Measurements from ENCODE around the gene CPLX4.
A peak's percentile ranks its signal among the peaks of the same experiment; 100 is the strongest.

Gene CPLX4

GRCh38 chr18:59275406-59275949 lies 43.0 kb downstream of the CPLX4 start:
- no peak for TF ChIP-seq Cebpa-rat (IDR thresholded peaks at IDR 0.05)
- H3K27me3 ChIP-seq, result peaks cover 44 to 62% (median 57%) of the 10 kb centered on the region in 11 experiments
- peaks cover 35 to 43% (median 42%) of the 10 kb centered on the region in 11 experiments for H3K9me3 ChIP-seq (replicated peaks in 1 of 11)
- no peak overlapping the region for H3K27ac ChIP-seq
- peaks cover 0 to 1% (median 0%) of the 10 kb centered on the region in 10 experiments; a peak in 1 of 20 replicates for H3K4me1 ChIP-seq
- no peak overlapping the region for H3K9ac ChIP-seq
- H3K4me2 ChIP-seq, result no peak overlapping the region
- H4K20me1 ChIP-seq, result no peaks in the 10 kb centered on the region; a peak in 1 of 22 replicates
- no peaks in the 10 kb centered on the region for H3K36me3 ChIP-seq
- H3K4me3 ChIP-seq, result no peak overlapping the region

GRCh38 chr18:59274533-59274928 lies 43.9 kb downstream of the CPLX4 start:
- no peaks in the 10 kb centered on the region; a peak in 2 of 22 replicates for H4K20me1 ChIP-seq
- peaks cover 53 to 71% (median 67%) of the 10 kb centered on the region in 11 experiments for H3K27me3 ChIP-seq
- H3K27ac ChIP-seq, result no peak overlapping the region
- H3K4me2 ChIP-seq, result no peak overlapping the region
- H3K9ac ChIP-seq, result no peak overlapping the region
- no peak for TF ChIP-seq Cebpa-rat (IDR thresholded peaks at IDR 0.05)
- H3K36me3 ChIP-seq, result no peaks in the 10 kb centered on the region
- H3K9me3 ChIP-seq (replicated peaks in 1 of 11), result peaks cover 36 to 52% (median 46%) of the 10 kb centered on the region in 11 experiments
- peaks cover 0 to 3% (median 0%) of the 10 kb centered on the region in 10 experiments; a peak in 1 of 20 replicates for H3K4me1 ChIP-seq
- no peak overlapping the region for H3K4me3 ChIP-seq

- Histone ChIP-seq H3K9ac (no peak overlapping the region), H3K27ac (no peak overlapping the region), H3K36me3 (no peaks in the 10 kb centered on the region), H3K9me3 (replicated peaks in 1 of 11) (peaks cover 42 to 58% (median 52%) of the 10 kb centered on the region in 11 experiments), H3K4me1 (peaks cover 0 to 8% (median 4%) of the 10 kb centered on the region in 10 experiments; a peak in 5 of 20 replicates), H4K20me1 (peaks cover 0 to under 1% (median 0%) of the 10 kb centered on the region in 11 experiments; a peak in 3 of 22 replicates), H3K4me3 (peak overlapping the region in 3 of 10 experiments; percentile 9 to 17 (median 15); a peak in 3 of 20 replicates), H3K27me3 (peaks cover 59 to 77% (median 72%) of the 10 kb centered on the region in 11 experiments), H3K4me2 (no peak overlapping the region)
- TF ChIP-seq Cebpa-rat (IDR thresholded peaks at IDR 0.05), result no peak
Observed at GRCh38 chr18:59273759-59274532, 44.5 kb downstream of the CPLX4 start.

- no peaks in the 10 kb centered on the region for H3K36me3 ChIP-seq
- H4K20me1 ChIP-seq, result peaks cover 0 to 5% (median 0%) of the 10 kb centered on the region in 11 experiments; a peak in 3 of 22 replicates
- H3K27me3 ChIP-seq, result peaks cover 68 to 85% (median 81%) of the 10 kb centered on the region in 11 experiments
- peaks cover 0 to 9% (median 5%) of the 10 kb centered on the region in 10 experiments; a peak in 5 of 20 replicates for H3K4me1 ChIP-seq
- TF ChIP-seq Cebpa-rat (IDR thresholded peaks at IDR 0.05), result no peak
- no peak within 1 kb of the TSS for H3K9ac ChIP-seq
- no peak within 1 kb of the TSS for H3K27ac ChIP-seq
- H3K4me3 ChIP-seq, result peak within 1 kb of the TSS in 4 of 10 experiments; percentile 9 to 31 (median 16); a peak in 3 of 20 replicates
- H3K9me3 ChIP-seq (replicated peaks in 1 of 11), result peaks cover 50 to 66% (median 60%) of the 10 kb centered on the region in 11 experiments
- no peak within 1 kb of the TSS for H3K4me2 ChIP-seq
Observed at GRCh38 chr18:59272891-59273758, 45.3 kb downstream of the CPLX4 start, which contains the start of gene RAX. Gene RAX, minus strand, starts transcription at chr18:59273454. Its CDS starts 248 bp downstream, at chr18:59273206.

- peaks cover 0 to 9% (median 5%) of the 10 kb centered on the region in 10 experiments; a peak in 5 of 20 replicates for H3K4me1 ChIP-seq
- no peak for TF ChIP-seq Cebpa-rat (IDR thresholded peaks at IDR 0.05)
- no peak overlapping the region for H3K27ac ChIP-seq
- H3K4me2 ChIP-seq, result no peak overlapping the region
- peaks cover 75 to 93% (median 88%) of the 10 kb centered on the region in 11 experiments for H3K27me3 ChIP-seq
- H3K9me3 ChIP-seq (replicated peaks in 1 of 11), result peaks cover 57 to 73% (median 68%) of the 10 kb centered on the region in 11 experiments
- peaks cover 0 to 7% (median 0%) of the 10 kb centered on the region in 11 experiments; a peak in 3 of 22 replicates for H4K20me1 ChIP-seq
- H3K4me3 ChIP-seq, result peak overlapping the region in 1 of 10 experiments; percentile 31; a peak in 2 of 20 replicates
- no peaks in the 10 kb centered on the region for H3K36me3 ChIP-seq
- H3K9ac ChIP-seq, result no peak overlapping the region
Observed at GRCh38 chr18:59272221-59272888, 46.1 kb downstream of the CPLX4 start.

GRCh38 chr18:59271606-59272220 lies 46.7 kb downstream of the CPLX4 start:
- Histone ChIP-seq H3K4me2 (no peak overlapping the region), H4K20me1 (peaks cover 0 to 7% (median 0%) of the 10 kb centered on the region in 11 experiments; a peak in 3 of 22 replicates), H3K36me3 (no peaks in the 10 kb centered on the region), H3K9ac (no peak overlapping the region), H3K4me1 (peaks cover 0 to 9% (median 5%) of the 10 kb centered on the region in 10 experiments; a peak in 5 of 20 replicates), H3K27me3 (peaks cover 82 to 99% (median 95%) of the 10 kb centered on the region in 11 experiments), H3K27ac (no peak overlapping the region), H3K4me3 (no peak overlapping the region), H3K9me3 (replicated peaks in 1 of 11) (peaks cover 62 to 80% (median 72%) of the 10 kb centered on the region in 11 experiments)
- TF ChIP-seq Cebpa-rat (IDR thresholded peaks at IDR 0.05), result no peak

GRCh38 chr18:59270689-59271257 lies 47.7 kb downstream of the CPLX4 start:
- Histone ChIP-seq H3K27ac (no peak overlapping the region), H3K36me3 (no peaks in the 10 kb centered on the region), H3K9me3 (replicated peaks in 1 of 11) (peaks cover 62 to 85% (median 72%) of the 10 kb centered on the region in 11 experiments), H3K27me3 (peaks cover 91 to 100% (median 100%) of the 10 kb centered on the region in 11 experiments), H3K4me3 (no peak overlapping the region), H3K4me1 (peaks cover 0 to 9% (median 5%) of the 10 kb centered on the region in 10 experiments; a peak in 5 of 20 replicates), H4K20me1 (peaks cover 0 to 7% (median 0%) of the 10 kb centered on the region in 11 experiments; a peak in 3 of 22 replicates), H3K9ac (no peak overlapping the region), H3K4me2 (no peak overlapping the region)
- TF ChIP-seq Cebpa-rat (IDR thresholded peaks at IDR 0.05), result no peak; a peak in 1 of 22 replicates

All from BLaER1 treated with 17β-estradiol and CSF1 and Interleukin-3, amounts not matched to agents 10 nM and 100 nM (cell line).